ENCODE measurements around the gene LDLRAD4.

The LDLRAD4 gene

DNA sequence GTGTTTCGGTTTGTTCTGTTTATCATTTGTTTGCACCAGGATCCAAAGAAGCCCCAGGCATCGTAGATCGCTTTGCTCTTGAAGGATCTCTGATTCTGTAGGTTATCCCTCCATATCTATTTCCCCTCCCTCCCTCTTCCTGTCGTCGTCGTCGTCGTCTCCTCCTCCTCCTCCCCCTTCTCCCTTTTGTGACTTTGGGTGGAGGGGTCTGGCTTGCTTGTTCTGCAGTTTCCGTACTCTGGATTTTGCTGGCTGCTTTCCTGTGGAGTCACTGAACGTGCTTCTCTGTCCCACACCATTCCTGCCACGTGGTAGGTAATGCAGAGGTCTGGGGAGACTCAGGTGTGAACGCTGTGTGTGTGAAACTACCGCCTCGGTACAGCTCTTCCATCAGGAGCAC, 225.0 kb downstream of the LDLRAD4 start:
- ChIA-PET POLR2A (no interaction called here), CTCF (interaction anchor here (1.2 kb wide), 1 partner anchor 9 kb away, joined by 4 read pairs; no protein-coding TSS in a partner anchor)
- Histone ChIP-seq H3K36me3 (ENCODE audit: control insufficient read depth in 4 of 4, insufficient read depth in 4 of 4, low read length in 3 of 4) (no peaks in the 10 kb centered on the region), H3K4me1 (ENCODE audit: control extremely low read depth in 1 of 4, control insufficient read depth in 4 of 4, insufficient read depth in 4 of 4, low read length in 3 of 4) (peaks cover 0 to 9% (median 3%) of the 10 kb centered on the region in 4 experiments), H3K4me3 (ENCODE audit: control insufficient read depth in 1 of 7, extremely low read depth in 1 of 7, insufficient read depth in 4 of 7, low read depth in 2 of 7, low read length in 6 of 7) (no peak overlapping the region), H3K27ac (ENCODE audit: insufficient read depth in 1 of 2, low read depth in 1 of 2, low read length in 2 of 2, poor library complexity in 1 of 2, severe bottlenecking in 2 of 2) (no peak overlapping the region), H3K9me3 (ENCODE audit: control extremely low read depth in 1 of 5, control insufficient read depth in 4 of 5, insufficient read depth in 2 of 5, low read depth in 1 of 5, low read length in 4 of 5) (no peaks in the 10 kb centered on the region), H3K27me3 (replicated peaks in 2 of 5; ENCODE audit: control insufficient read depth in 4 of 5, insufficient read depth in 5 of 5, low read length in 4 of 5) (no peaks in the 10 kb centered on the region)
- DNase-seq: no peak
- WGBS (ENCODE audit: insufficient coverage): 92% methylated on average over 6 of the region's 14 CpGs

DNA sequence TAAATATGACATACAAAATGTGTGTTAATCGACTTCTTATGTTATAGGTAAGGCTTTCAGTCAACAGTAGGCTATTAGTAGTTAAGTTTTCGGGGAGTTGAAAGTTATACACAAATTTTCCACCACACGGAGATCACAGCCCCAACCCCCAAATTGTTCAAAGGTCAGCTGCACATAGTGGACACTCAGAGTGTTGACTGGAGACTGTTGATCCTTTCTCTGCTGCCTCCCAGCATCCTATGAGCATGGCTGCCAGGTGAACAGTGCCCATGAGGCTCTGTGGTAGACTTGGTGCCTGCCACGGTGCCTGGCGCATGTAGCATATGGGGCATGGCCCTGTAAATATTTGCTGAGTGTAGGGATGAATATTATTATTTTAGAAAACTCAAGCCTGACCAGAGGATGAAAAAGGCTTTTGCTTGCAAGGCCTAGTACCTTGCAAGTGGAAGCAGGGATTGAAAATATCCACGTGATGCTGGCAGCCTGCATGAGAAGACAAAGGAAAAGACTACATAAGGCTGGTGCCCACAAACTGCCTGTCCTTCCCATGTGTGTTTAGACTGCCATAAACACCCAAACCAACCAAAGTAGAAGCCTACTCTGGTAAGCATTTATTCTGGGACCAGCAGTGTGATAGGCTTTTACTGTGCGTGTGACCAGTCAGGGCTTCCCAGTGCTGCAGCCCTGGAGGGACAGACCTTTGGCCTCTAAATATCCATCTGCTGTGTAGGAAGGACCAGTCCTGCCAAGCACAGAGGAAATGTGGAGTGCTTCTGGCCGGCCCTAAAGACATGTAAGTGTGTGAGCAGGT, 226.1 kb downstream of the LDLRAD4 start:
- ChIA-PET POLR2A (no interaction called here), CTCF (no interaction called here)
- H3K9me3 ChIP-seq (ENCODE audit: control extremely low read depth in 1 of 5, control insufficient read depth in 4 of 5, insufficient read depth in 2 of 5, low read depth in 1 of 5, low read length in 4 of 5): no peaks in the 10 kb centered on the region

DNA sequence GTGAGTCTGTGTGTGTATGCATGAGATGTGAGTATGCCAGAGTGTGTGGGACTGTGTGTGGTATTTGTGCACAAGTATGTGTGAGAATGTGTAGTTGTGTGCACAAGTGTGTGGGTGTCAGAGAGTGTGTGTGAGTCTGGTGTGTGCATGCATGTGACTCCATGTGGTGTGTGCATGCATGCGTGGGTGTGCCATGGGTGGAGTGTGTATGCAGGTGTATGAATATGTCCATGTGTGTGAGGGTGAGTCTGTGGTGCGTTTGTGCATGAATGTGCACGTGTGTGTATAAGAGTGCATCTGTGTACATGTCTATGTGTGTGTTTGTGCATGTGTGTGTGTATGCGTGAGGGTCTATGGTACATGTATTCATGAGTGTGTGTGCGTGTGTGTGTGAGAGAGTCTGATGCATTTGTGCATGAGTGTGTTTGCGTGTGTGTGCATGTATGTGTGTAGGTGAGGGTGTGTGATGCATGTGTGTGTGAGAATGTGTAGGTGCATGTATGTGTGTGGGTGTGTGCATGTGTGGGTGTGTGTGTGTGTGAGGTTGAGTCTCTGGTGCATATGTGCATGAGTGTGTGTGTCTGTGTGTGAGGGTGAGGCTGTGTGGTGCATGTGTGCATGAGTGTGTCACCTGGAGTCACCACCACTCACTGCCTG, 226.8 kb downstream of the LDLRAD4 start:
- ChIA-PET POLR2A (no interaction called here), CTCF (no interaction called here)
- peaks cover 0 to 9% (median 3%) of the 10 kb centered on the region in 4 experiments for H3K4me1 ChIP-seq (ENCODE audit: control extremely low read depth in 1 of 4, control insufficient read depth in 4 of 4, insufficient read depth in 4 of 4, low read length in 3 of 4)
- H3K27me3 ChIP-seq (replicated peaks in 2 of 5; ENCODE audit: control insufficient read depth in 4 of 5, insufficient read depth in 5 of 5, low read length in 4 of 5): no peaks in the 10 kb centered on the region
- H3K27ac ChIP-seq (ENCODE audit: insufficient read depth in 1 of 2, low read depth in 1 of 2, low read length in 2 of 2, poor library complexity in 1 of 2, severe bottlenecking in 2 of 2): no peak overlapping the region
- no peaks in the 10 kb centered on the region for H3K36me3 ChIP-seq (ENCODE audit: control insufficient read depth in 4 of 4, insufficient read depth in 4 of 4, low read length in 3 of 4)
- 80% methylated on average over 5 of the region's 6 CpGs for WGBS (ENCODE audit: insufficient coverage)
- H3K4me3 ChIP-seq (ENCODE audit: control insufficient read depth in 1 of 7, extremely low read depth in 1 of 7, insufficient read depth in 4 of 7, low read depth in 2 of 7, low read length in 6 of 7): no peak overlapping the region
- DNase-seq: no peak
- H3K9me3 ChIP-seq (ENCODE audit: control extremely low read depth in 1 of 5, control insufficient read depth in 4 of 5, insufficient read depth in 2 of 5, low read depth in 1 of 5, low read length in 4 of 5): no peaks in the 10 kb centered on the region

More for the DNA sequence above, 226.1 kb downstream of the LDLRAD4 start:
- Histone ChIP-seq H3K4me1 (ENCODE audit: control extremely low read depth in 1 of 4, control insufficient read depth in 4 of 4, insufficient read depth in 4 of 4, low read length in 3 of 4) (peaks cover 0 to 9% (median 1%) of the 10 kb centered on the region in 4 experiments), H3K27ac (ENCODE audit: insufficient read depth in 1 of 2, low read depth in 1 of 2, low read length in 2 of 2, poor library complexity in 1 of 2, severe bottlenecking in 2 of 2) (no peak overlapping the region), H3K27me3 (replicated peaks in 2 of 5; ENCODE audit: control insufficient read depth in 4 of 5, insufficient read depth in 5 of 5, low read length in 4 of 5) (no peaks in the 10 kb centered on the region), H3K36me3 (ENCODE audit: control insufficient read depth in 4 of 4, insufficient read depth in 4 of 4, low read length in 3 of 4) (no peaks in the 10 kb centered on the region), H3K4me3 (ENCODE audit: control insufficient read depth in 1 of 7, extremely low read depth in 1 of 7, insufficient read depth in 4 of 7, low read depth in 2 of 7, low read length in 6 of 7) (no peak overlapping the region)
- no peak for DNase-seq
- WGBS (ENCODE audit: insufficient coverage): 98% methylated on average over 7 of the region's 8 CpGs

DNA sequence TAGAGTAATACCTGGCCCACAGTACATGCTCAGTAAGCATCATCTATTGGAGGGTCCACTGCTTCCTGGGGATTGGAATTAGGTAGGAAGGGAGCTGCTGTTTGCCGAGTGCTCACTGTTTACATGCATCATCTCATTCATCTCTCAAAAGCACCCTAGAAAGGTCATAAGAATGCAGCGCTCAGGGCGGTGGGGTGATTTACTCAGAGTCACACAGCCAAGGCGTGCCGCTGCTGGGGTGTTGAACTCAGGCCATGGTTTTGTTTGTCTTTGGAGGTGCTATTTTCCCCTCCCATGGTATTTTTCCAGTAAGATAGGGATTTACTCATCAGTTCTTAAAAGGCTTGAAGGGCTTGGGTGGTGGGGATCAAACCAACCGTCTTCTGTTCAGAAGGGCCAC, 227.5 kb downstream of the LDLRAD4 start:
- Histone ChIP-seq H3K4me1 (ENCODE audit: control extremely low read depth in 1 of 4, control insufficient read depth in 4 of 4, insufficient read depth in 4 of 4, low read length in 3 of 4) (peaks cover 2 to 10% (median 8%) of the 10 kb centered on the region in 4 experiments), H3K27ac (ENCODE audit: insufficient read depth in 1 of 2, low read depth in 1 of 2, low read length in 2 of 2, poor library complexity in 1 of 2, severe bottlenecking in 2 of 2) (no peak overlapping the region), H3K9me3 (ENCODE audit: control extremely low read depth in 1 of 5, control insufficient read depth in 4 of 5, insufficient read depth in 2 of 5, low read depth in 1 of 5, low read length in 4 of 5) (no peaks in the 10 kb centered on the region), H3K4me3 (ENCODE audit: control insufficient read depth in 1 of 7, extremely low read depth in 1 of 7, insufficient read depth in 4 of 7, low read depth in 2 of 7, low read length in 6 of 7) (no peak overlapping the region), H3K36me3 (ENCODE audit: control insufficient read depth in 4 of 4, insufficient read depth in 4 of 4, low read length in 3 of 4) (no peaks in the 10 kb centered on the region), H3K27me3 (replicated peaks in 2 of 5; ENCODE audit: control insufficient read depth in 4 of 5, insufficient read depth in 5 of 5, low read length in 4 of 5) (no peaks in the 10 kb centered on the region)
- no peak for DNase-seq
- POLR2A ChIA-PET: no interaction called here
- 100% methylated on average over 5 of the region's 6 CpGs for WGBS (ENCODE audit: insufficient coverage)
- CTCF ChIA-PET: no interaction called here

DNA sequence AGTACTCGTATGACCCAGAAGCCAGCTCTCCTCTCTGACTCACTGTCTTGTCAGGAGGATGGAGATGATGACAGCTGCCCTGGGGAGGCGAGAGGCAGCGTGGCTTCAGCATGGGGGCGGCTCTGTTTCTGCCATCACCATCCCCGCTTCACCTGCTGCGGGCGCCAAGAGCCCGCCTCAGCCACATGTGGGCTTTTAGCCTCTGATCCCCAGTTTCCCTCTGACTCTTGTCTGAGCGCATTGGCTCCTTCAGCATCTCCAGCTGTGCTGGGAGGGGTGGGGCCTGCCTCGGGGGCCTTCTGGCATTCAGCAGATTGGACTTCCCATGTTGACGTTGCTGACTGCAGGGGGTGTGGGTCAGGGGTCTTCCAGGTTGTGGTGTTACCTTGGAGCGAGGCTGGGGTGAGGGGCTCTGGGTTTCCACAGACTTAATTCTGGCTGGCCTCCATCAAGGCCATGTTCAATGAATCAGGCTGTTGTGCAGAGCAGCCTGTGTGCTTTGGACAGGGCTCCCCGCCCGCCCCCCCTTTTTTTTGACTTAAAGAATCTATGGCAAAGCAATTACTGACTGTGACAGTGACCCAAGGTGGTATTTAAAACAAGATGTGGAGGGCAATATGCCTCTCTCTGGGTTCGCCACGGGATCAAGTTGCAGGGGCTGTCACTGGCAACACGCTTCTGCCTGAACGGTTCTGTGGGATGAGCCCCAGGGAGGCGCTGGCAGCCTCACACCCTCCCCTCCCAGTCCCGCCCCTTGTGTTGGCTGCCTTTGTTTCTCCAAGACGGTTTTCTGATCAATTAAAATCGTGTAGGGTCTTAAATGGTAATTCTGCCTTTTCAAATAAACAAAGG, 228.3 kb downstream of the LDLRAD4 start:
- DNase-seq: no peak

DNA sequence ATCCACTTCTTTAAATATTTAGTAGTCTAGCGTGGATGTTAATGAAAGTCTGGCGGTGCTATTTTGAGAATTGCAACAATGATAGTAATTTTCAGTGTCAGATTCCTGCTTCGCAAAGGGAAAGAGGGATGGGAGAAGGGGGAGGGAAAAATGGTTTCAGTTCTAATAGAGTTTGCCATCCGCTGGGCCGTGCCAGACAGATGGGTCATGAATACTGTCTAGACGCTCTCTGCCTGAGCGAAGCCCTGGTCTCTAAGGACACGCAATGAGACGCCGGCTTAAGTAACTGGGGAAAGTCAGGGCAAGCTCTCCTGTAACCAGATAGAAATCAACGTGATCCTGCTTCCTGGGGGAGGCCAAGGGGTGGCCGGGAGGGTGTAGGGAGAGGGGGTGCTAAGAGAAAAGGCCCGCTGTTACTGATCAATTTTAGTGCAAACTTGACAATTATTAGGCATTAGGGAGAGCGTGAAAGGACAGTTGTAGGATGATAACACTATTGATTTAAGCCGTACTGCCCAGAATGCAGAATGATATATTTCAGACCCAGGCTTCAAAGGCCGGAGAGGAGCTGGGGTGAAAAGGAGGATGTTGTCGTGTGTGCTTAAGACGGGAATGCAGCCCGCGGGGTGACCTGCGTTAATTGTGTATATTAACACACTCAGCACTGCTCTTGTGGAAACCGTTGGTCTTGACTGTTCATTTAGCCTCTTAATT, 229.2 kb downstream of the LDLRAD4 start:
- WGBS (ENCODE audit: insufficient coverage): 92% methylated on average over 20 of the region's 22 CpGs
- Histone ChIP-seq H3K27me3 (replicated peaks in 2 of 5; ENCODE audit: control insufficient read depth in 4 of 5, insufficient read depth in 5 of 5, low read length in 4 of 5) (no peaks in the 10 kb centered on the region), H3K9me3 (ENCODE audit: control extremely low read depth in 1 of 5, control insufficient read depth in 4 of 5, insufficient read depth in 2 of 5, low read depth in 1 of 5, low read length in 4 of 5) (no peaks in the 10 kb centered on the region), H3K4me3 (ENCODE audit: control insufficient read depth in 1 of 7, extremely low read depth in 1 of 7, insufficient read depth in 4 of 7, low read depth in 2 of 7, low read length in 6 of 7) (no peak overlapping the region), H3K4me1 (ENCODE audit: control extremely low read depth in 1 of 4, control insufficient read depth in 4 of 4, insufficient read depth in 4 of 4, low read length in 3 of 4) (peaks cover 2 to 26% (median 22%) of the 10 kb centered on the region in 4 experiments), H3K27ac (ENCODE audit: insufficient read depth in 1 of 2, low read depth in 1 of 2, low read length in 2 of 2, poor library complexity in 1 of 2, severe bottlenecking in 2 of 2) (no peak overlapping the region), H3K36me3 (ENCODE audit: control insufficient read depth in 4 of 4, insufficient read depth in 4 of 4, low read length in 3 of 4) (no peaks in the 10 kb centered on the region)
- DNase-seq: no peak
- POLR2A ChIA-PET: no interaction called here
- CTCF ChIA-PET: interaction anchor here (3.4 kb wide), 1 partner anchor 12 kb away, joined by 10 read pairs; no protein-coding TSS in a partner anchor

More for the DNA sequence above, 228.3 kb downstream of the LDLRAD4 start:
- no peaks in the 10 kb centered on the region for H3K36me3 ChIP-seq (ENCODE audit: control insufficient read depth in 4 of 4, insufficient read depth in 4 of 4, low read length in 3 of 4)
- CTCF ChIA-PET: interaction anchor here (3.4 kb wide), 1 partner anchor 12 kb away, joined by 10 read pairs; no protein-coding TSS in a partner anchor
- POLR2A ChIA-PET: no interaction called here
- H3K4me3 ChIP-seq (ENCODE audit: control insufficient read depth in 1 of 7, extremely low read depth in 1 of 7, insufficient read depth in 4 of 7, low read depth in 2 of 7, low read length in 6 of 7): no peak overlapping the region
- H3K9me3 ChIP-seq (ENCODE audit: control extremely low read depth in 1 of 5, control insufficient read depth in 4 of 5, insufficient read depth in 2 of 5, low read depth in 1 of 5, low read length in 4 of 5): no peaks in the 10 kb centered on the region
- no peak overlapping the region for H3K27ac ChIP-seq (ENCODE audit: insufficient read depth in 1 of 2, low read depth in 1 of 2, low read length in 2 of 2, poor library complexity in 1 of 2, severe bottlenecking in 2 of 2)
- no peaks in the 10 kb centered on the region for H3K27me3 ChIP-seq (replicated peaks in 2 of 5; ENCODE audit: control insufficient read depth in 4 of 5, insufficient read depth in 5 of 5, low read length in 4 of 5)
- peaks cover 2 to 18% (median 15%) of the 10 kb centered on the region in 4 experiments for H3K4me1 ChIP-seq (ENCODE audit: control extremely low read depth in 1 of 4, control insufficient read depth in 4 of 4, insufficient read depth in 4 of 4, low read length in 3 of 4)
- 95% methylated on average over 14 of the region's 22 CpGs for WGBS (ENCODE audit: insufficient coverage)
